ENCODE results near the gene KDM4B. TPM values are rescaled to one million over a fixed set of nuclear protein-coding genes. Genes with fewer than 3 reads are reported as not detected.

The KDM4B gene
- total RNA-seq, 2 experiments from 2014 or later = 46.3 to 46.6 TPM

- CTCF ChIA-PET = no interaction called here
- Mint-ChIP-seq H3K9me3 (peaks cover 10% of the 10 kb centered on the region), H3K4me1 (ENCODE audit: low read depth) (no peaks in the 10 kb centered on the region), H3K27ac (no peak overlapping the region), H3K4me3 (no peak overlapping the region), H3K36me3 (ENCODE audit: low read depth) (peaks cover 23% of the 10 kb centered on the region), H3K27me3 (no peaks in the 10 kb centered on the region)
- DNase-seq (no peak), ATAC-seq (no peak)
- intact Hi-C loops (cut with micrococcal nuclease) = no loop called here
- TF ChIP-seq CTCF (IDR thresholded peaks at IDR 0.05) = no peak
- POLR2A ChIA-PET = no interaction called here
These were observed 93.9 kb downstream of the KDM4B start for GRCh38 chr19:5062799-5063198.

- no peak for TF ChIP-seq CTCF (IDR thresholded peaks at IDR 0.05)
- Mint-ChIP-seq H3K27me3 (no peaks in the 10 kb centered on the region), H3K27ac (no peak overlapping the region), H3K4me1 (ENCODE audit: low read depth) (no peaks in the 10 kb centered on the region), H3K4me3 (no peak overlapping the region), H3K36me3 (ENCODE audit: low read depth) (peaks cover 21% of the 10 kb centered on the region), H3K9me3 (peaks cover 10% of the 10 kb centered on the region)
- DNase-seq = no peak
- no peak for ATAC-seq
- ChIA-PET CTCF (no interaction called here), POLR2A (no interaction called here)
- intact Hi-C loops (cut with micrococcal nuclease) = no loop called here
These were observed 95.1 kb downstream of the KDM4B start for GRCh38 chr19:5063873-5064645.

GRCh38 chr19:5064896-5065295, 96.0 kb downstream of the KDM4B start:
- peaks cover 10% of the 10 kb centered on the region for H3K9me3 Mint-ChIP-seq
- H3K4me3 Mint-ChIP-seq = no peak overlapping the region
- intact Hi-C loops (cut with micrococcal nuclease) = no loop called here
- no peak for DNase-seq
- no peak for TF ChIP-seq CTCF (IDR thresholded peaks at IDR 0.05)
- POLR2A ChIA-PET = no interaction called here
- CTCF ChIA-PET = no interaction called here
- no peak for ATAC-seq
- no peaks in the 10 kb centered on the region for H3K27me3 Mint-ChIP-seq
- no peak overlapping the region for H3K27ac Mint-ChIP-seq
- peaks cover 20% of the 10 kb centered on the region for H3K36me3 Mint-ChIP-seq (ENCODE audit: low read depth)
- H3K4me1 Mint-ChIP-seq (ENCODE audit: low read depth) = no peaks in the 10 kb centered on the region

- Mint-ChIP-seq H3K4me1 (ENCODE audit: low read depth) (no peaks in the 10 kb centered on the region), H3K36me3 (ENCODE audit: low read depth) (peaks cover 20% of the 10 kb centered on the region), H3K4me3 (no peak overlapping the region), H3K27me3 (no peaks in the 10 kb centered on the region), H3K27ac (no peak overlapping the region), H3K9me3 (peaks cover 10% of the 10 kb centered on the region)
- ATAC-seq (no peak), DNase-seq (no peak)
- CTCF ChIA-PET = no interaction called here
- intact Hi-C loops (cut with micrococcal nuclease) = no loop called here
- no peak for TF ChIP-seq CTCF (IDR thresholded peaks at IDR 0.05)
- POLR2A ChIA-PET = no interaction called here
These were observed 96.8 kb downstream of the KDM4B start for GRCh38 chr19:5065663-5066093.

GRCh38 chr19:5066768-5067167, 97.9 kb downstream of the KDM4B start:
- TF ChIP-seq CTCF (IDR thresholded peaks at IDR 0.05) = no peak
- no peak overlapping the region for H3K27ac Mint-ChIP-seq
- no peak overlapping the region for H3K4me3 Mint-ChIP-seq
- intact Hi-C loops (cut with micrococcal nuclease) = no loop called here
- ChIA-PET CTCF (no interaction called here), POLR2A (no interaction called here)
- peaks cover 13% of the 10 kb centered on the region for H3K36me3 Mint-ChIP-seq (ENCODE audit: low read depth)
- no peaks in the 10 kb centered on the region for H3K27me3 Mint-ChIP-seq
- DNase-seq (no peak), ATAC-seq (no peak)
- peaks cover 10% of the 10 kb centered on the region for H3K9me3 Mint-ChIP-seq
- peaks cover 5% of the 10 kb centered on the region for H3K4me1 Mint-ChIP-seq (ENCODE audit: low read depth)
